ENCODE results near the gene TMEM175. TPM values are rescaled to one million over a fixed set of nuclear protein-coding genes. Genes with fewer than 3 reads are reported as not detected.

Gene TMEM175
- total RNA-seq, 1 donor from 2014 or later = 22.7 TPM

DNA sequence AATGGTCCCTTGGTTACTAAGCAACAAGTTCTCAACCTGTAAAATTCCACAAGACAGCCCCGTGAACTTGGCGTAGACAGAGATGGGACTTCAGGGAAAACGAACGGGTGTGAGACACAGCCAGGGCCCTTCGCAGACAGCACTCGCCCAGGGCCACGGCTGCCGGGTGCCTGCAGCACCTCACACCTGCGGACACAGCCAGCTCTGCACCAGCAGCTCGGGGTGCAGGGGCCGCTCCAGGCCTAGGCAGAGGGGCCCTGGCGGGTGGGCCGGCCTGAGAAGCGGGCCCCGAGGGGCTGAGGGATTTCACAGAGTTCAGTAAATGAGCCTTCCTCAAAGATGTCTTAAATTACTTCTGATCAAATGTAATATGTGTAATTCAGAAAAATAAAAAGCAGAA is 34.1 kb upstream of the TMEM175 start:
- intact Hi-C loops (cut with DNase I) = no loop called here
- DNase-seq (ENCODE audit: low spot score) = no peak

DNA sequence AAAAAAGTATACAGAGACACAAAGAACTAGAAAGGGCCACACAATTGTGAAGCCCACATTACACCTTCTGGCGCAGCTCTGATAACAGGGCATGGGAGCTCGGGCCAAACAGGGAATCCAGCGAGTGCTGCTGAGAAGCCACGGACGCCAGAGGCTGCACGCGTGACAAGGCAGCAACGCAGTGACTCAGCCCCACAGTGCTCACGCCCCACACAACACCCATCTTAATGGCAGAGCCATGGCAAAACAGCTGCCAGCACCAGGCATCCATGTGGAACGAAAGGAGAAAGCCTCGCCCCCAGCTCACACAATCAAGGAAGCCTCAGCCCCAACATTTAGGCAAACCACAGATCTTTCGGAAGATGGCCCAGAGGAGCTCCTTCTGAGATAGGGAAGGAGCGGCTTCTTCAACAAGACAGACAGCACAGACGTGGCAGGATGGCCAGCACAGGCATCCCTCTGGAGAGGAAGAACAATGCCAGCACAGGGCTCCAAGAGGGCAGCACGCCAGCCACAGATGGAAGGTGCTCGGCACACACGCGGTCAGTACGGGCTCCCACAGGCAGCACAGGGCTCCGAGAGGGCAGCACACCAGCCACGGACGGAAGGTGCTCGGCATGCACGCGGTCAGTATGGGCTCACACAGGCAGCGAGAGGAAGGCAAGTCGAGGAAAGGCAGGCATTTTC is 33.2 kb upstream of the TMEM175 start:
- intact Hi-C loops (cut with DNase I) = no loop called here

DNA sequence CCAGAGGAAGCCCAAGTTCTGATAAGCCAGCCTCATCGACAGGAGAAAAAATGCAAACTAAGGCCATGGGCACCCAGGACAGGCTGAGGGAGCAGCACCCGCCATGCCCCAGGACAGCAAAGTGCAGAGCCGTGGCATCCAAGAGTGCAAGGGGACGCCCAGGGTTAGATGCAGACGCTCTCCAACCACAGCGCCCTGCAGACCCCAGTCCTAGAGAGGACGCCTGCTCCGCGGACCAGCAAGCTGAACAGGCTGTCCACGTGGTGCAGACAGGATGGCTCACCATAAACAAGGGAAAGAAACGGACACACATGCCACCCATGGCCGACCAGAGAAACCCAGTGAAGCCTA is 32.7 kb upstream of the TMEM175 start:
- no peak for DNase-seq (ENCODE audit: low spot score)

More for the DNA sequence above, 33.2 kb upstream of the TMEM175 start:
- DNase-seq (ENCODE audit: low spot score) = no peak

DNA sequence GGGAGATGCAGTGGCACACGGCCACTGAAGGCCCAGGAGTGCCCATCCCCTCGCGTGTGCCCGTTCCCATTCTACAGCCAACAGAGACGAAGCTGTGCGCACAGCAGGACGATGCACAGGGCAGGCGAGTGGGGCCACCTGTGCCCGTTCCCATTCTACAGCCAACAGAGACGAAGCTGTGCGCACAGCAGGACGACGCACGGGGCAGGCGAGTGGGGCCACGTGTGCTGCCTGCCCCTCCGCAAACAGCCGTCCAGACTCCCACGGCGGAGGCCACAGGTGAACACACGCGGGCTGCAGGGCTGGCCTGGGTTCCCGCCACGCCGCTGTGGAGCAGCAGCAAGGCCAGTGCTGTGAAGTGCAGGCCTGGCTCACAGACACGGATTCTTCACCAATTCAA is 32.2 kb upstream of the TMEM175 start:
- intact Hi-C loops (cut with DNase I) = no loop called here
- DNase-seq (ENCODE audit: low spot score) = no peak

More for the DNA sequence above, 32.7 kb upstream of the TMEM175 start:
- intact Hi-C loops (cut with DNase I) = no loop called here

DNA sequence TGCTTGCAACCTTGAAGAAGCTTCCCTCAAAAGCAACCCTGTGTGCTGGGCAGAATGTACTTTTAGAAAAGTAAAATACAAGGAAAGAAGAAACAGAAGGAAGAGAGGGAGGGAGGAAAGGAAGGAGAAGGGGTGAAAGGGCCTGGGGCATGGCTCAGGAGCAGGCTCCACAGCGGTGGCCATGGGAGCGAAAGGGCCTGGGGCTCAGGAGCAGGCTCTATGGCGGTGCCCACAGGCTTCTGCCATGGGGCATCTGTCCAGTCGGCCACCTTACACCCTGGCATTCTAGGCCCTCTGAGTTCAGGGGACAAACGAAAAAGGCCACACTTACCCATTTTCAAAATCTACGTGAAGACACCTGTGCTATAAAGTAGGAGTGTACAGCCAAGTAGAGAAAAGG is 31.5 kb upstream of the TMEM175 start:
- intact Hi-C loops (cut with DNase I) = no loop called here
- no peak for DNase-seq (ENCODE audit: low spot score)

DNA sequence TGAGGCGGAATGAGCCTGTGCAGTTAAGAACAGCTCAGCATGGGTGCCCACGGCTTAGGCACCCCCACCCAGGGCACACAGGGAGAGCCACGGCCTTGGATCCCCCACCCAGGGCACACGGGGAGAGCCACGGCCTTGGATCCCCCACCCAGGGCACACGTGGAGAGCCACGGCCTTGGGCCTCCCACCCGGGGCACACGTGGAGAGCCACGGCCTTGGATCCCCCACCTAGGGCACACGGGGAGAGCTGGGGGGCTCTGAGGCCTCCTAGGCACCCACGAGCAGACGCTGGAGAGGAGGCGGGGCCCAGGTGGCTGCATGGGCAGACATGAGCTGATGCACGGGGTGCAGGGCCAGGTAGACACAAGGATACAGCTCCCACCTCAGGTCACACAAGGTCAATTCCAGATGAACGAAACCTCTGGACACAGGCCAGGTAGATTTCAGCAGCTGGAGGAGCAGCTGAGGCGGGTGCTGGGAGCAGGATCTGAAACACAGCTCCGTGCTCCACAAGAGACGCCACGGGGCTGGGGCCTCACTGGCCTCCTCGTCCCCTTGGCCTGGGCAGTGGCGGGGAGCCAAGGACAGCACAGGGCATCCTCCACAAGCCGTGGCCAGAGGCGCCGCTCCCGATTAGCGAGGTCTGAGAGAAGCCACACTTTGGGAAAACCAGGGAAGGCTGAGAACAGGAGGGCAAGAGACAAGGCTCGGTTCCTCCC is 30.9 kb upstream of the TMEM175 start:
- no peak for DNase-seq (ENCODE audit: low spot score)
- intact Hi-C loops (cut with DNase I) = no loop called here

DNA sequence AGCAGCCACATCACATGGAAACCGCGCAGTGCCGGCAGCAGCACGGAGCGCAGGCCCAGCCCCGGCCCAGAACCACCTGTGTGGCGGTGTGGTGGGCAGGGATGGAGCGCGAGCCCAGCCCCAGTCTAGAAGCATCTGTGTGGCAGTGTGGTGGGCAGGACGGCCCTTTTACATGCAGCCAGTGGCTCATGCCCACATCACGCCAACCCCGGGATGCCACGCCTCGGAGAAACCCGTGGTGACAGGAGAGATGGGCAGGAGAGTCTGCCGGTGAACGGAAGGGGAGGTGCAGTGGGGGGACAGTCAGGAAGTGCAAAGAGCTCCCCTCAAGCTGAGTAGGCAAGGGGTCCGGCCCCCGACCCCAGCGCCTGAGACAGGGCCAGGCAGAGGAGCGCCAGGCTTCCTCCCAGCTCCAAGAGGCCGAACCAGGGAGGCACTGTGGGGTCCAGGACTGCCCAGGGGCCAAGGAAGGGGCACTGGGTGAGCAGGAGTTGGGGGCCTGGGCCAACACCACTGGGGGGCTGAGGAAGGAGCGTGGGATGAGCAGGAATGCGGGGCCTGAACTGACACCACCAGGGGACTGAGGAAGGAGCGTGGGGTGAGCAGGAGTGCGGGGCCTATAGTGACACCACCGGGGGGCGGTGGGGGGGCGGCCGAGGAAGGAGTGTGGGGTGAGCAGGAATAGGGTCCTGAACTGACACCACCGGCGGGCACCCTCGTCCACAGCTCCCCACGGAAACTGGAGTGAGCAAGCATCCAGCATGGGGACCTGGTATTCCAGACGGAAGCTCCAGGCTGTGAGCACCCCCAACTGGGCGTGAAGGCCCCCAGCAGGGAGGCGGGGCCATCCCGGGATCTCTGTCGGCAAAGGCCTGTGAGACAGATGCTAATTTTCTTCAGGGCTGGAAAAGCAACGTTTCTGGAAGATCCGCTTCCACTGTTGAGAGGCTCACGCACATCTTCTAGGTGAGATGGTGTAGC is 28.9 kb upstream of the TMEM175 start:
- no peak for DNase-seq (ENCODE audit: low spot score)
- intact Hi-C loops (cut with DNase I) = no loop called here

DNA sequence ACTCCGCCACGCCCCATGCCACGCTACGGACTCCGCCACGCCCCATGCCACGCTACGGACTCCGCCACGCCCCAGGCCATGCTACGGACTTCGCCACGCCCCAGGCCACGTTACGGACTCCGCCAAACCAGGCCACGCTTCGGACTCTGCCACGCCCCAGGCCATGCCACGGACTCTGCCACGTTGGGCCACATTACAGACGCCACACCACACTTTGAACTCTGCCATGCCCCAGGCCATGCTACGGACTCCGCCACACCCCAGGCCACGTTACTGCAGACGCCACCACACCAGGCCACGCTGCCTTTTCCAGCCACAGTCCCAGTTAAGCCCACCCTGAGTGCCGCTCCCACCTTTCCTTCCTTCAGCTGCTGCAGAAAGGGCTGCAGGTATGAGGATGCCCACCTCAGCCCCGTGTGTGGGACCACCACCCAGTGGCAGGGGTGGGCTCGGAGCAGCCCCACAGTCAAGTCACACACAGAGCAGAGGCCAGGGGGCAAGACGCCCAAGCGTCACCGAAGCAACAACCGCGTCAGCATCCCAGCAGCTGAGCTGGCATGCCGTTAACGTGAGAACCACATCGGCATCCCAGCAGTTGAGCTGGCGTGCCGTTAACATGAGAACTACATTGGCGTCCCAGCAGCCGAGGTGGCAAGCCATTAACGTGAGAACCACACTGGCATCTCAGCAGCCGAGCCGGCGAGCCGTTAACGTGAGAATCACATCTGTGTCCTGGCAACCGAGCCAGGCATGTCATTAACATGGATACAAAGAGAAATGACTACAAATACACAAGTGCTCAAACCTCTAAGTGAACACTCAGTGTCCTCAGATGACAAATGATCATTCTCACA is 26.5 kb upstream of the TMEM175 start:
- intact Hi-C loops (cut with DNase I) = no loop called here
- no peak for DNase-seq (ENCODE audit: low spot score)

DNA sequence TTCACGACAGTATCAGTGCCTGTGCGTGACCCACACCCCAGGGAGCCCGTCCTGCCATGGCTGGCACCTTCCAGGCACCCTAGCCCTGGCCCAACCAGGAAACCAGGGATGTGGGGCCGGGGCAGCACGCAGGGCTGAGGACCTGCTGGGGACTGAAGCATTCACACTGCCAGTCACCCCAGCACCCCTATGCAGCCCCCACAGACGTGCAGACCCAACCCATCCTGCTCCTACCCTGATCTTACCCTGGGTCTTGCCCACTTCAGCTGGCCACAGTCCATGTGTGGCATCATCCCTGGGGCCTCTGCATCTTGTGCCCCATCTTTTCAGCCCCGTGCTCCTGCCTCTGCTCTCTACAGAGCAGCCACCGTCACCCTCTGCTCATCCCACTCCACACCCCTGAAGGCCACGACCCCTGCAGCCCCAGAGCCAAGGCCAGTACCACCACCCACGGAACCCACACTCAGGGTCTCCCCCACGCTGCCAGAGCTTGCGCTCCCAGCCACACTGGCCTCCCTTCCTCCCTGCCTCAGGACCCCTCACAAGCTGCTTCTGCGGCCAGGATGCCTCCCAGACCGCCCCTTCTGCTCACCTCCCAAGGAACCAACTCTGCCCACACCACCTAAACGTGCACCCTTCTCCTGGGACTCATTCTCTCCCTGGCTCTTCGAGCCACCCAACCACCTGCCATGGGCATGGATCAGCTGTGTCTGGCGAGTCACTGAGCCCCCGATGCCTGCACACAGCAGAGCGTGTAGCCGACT is 25.7 kb upstream of the TMEM175 start:
- no peak for DNase-seq (ENCODE audit: low spot score)
- intact Hi-C loops (cut with DNase I) = no loop called here

DNA sequence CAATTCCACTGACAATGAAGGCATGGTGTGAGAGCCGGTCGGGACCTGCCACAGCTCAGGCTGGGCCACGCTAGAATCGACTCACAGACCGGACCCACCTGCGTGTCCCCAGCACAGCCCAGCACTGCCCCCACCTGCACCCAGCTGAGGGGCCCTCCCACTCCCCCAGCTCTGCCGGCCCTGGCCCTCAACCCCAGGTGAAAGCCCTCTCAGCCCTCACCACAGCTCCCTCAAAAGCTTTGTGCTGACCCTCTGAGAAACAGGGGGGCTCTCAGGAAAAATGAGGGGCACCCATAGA is 25.2 kb upstream of the TMEM175 start:
- no peak for DNase-seq (ENCODE audit: low spot score)
- intact Hi-C loops (cut with DNase I) = no loop called here

DNA sequence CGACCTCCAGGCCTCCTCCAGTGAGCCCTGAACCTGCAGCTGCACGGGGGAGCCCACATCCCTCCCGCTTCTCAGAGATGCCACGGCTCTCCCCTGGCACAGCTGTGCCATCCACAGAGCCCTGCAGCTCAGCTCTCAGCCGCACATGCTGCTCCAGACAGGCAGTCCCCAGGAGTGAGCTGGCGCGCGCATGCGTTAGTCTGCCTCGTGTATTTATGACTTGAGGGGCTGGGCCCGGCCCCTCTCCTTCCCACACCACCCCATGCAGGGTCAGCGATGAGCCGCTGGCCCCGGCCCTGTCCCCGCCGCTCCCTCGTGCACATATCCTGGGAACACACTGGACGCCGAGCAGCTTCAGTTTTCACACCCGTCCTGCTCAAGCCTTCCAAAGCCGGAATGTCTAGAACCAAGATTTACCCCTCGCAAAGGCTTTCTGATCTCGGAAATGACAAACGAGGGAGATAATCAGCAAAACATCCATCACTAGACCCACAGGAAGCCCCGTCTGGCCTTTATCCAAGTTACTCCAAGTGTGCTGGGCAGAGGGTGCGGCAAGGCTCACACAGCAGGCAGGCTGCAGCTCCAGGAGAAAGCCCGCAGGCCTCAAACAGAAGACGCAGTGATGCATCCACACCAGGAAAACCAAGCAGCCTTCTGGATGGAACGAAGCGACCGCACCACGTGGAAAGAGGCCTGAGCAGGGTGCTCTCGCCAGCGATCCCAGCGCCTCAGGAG is 24.4 kb upstream of the TMEM175 start:
- DNase-seq (ENCODE audit: low spot score) = no peak
- intact Hi-C loops (cut with DNase I) = no loop called here

DNA sequence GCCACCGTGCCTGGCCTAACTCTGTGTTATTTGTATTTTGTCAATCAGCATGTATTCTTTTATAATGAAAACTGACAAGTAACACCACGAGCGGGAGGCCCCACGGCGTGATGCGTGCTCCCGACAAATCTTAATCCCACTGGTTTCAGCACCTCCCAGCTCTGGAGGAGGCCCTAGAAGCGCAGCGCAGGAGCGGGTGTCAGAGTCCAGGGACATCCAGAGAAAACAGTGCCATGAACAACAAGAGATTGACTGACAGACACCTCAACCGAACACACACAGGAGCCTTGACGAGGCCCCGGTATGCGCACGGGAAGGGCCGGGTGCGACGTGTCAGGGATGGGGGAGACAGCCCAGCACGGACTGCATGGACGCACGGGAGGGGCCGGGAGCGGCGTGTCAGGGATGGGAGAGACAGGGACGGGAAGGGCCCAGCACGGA is 23.1 kb upstream of the TMEM175 start:
- intact Hi-C loops (cut with DNase I) = no loop called here
- DNase-seq (ENCODE audit: low spot score) = no peak

DNA sequence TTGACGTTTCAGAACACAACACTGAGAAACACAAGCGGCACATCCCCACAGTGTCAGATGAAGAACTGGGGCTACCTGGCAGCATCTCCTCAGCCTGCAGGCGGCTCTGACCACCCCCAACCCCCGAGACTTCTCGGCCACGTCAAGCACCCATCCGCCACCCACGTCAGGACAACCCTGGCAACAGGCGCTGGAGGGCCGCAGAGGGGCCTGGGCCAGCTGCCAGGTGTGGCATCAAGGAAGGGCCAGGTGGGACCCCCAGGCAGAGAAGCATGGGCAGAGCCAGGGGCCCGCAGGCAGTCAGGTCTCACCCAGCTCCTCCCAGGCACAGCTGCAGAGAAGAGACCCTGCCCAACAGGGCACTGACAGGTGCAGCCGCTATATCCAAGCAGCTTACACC is 22.4 kb upstream of the TMEM175 start:
- intact Hi-C loops (cut with DNase I) = no loop called here
- no peak for DNase-seq (ENCODE audit: low spot score)

DNA sequence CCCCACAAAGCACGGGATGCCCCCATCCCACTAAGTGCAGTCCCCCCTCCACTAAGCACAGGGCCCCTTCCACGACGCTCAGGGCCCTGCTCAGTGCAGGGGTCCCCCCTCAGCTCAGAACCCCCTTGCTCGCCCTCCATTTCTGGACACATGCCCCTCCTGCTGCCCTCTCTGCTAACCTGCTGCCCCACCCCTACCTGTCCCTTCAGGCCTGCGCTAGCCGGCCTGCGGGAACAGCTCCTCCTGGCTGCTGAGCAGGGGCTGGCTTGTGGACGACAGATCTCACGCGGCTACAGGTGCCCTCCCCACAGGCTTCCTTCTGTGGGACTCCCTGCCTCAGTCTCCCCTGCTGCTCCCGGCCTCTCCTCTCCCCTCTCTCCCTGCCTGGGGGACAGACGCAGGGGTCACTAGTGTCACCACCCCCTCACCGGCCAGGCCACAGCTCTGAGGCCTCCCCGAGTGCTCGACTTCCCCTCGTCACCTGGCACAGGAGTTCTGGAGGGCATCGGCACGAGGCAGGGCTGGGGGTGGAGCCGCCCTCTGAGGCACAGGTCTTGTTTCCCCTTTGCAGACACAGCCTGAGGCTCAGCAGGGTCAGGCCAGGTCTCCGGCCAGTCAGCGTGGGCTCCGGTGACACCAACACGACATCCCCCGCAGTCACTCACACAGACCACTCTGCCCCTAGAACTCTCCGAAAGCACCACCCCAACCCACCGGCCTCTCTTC is 21.7 kb upstream of the TMEM175 start:
- DNase-seq (ENCODE audit: low spot score) = peak; percentile 55
- intact Hi-C loops (cut with DNase I) = no loop called here

DNA sequence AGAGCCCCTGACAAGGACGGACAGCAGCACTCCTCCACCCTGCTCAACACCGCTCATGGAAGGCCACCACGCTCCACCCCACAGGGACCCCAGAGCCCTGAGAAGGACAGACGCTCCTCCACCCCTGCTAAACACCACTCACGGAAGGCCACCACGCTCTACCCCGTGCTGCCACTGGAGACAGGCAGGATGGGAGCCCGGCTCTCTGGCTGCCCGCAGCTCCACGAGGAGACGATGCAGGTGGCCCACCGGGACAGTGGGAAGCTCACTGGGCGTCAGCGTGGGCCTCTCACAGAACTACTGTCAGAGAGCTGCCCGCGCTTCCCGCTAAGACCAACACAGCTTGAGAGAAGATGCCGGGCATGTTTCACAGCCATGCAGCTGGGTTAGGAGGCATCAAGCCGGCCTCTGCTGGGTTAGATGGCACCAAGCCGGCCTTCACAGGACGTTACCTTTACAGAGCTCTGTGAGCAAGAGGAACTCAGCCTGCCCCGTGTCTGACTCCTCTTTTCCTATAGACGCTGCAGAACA is 21.0 kb upstream of the TMEM175 start:
- DNase-seq (ENCODE audit: low spot score) = peak; percentile 59
- intact Hi-C loops (cut with DNase I) = no loop called here

DNA sequence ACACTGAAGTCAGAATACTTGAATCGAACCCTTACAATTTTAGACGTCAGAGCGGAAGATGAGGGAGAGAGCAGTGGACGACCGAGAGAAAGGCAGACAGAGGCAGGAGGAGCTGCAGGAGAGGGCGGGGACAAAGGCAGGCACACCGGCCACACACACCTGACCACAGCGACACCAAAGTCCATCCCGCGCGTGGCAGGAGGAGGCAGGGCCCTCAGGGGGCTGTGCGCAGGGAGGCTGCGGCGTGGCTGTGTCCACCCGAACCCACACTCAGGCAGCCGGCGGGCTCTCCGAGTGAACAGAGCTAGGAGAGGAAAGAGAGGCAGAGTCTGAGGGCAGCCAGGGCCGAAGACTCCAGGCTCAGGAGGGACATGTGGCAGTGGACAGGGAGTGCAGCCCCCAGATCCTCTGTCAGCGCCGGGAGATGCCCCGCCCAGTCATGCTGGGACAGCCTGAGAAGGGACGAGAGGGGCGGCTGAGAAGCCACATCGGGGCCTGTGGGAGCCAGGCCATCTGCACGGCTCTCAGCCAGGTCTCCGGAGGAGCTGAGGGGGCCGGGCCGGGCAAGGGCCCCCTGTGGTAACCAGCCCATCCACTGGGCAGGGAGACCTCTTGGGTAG is 20.3 kb upstream of the TMEM175 start:
- DNase-seq (ENCODE audit: low spot score) = peak; percentile 65
- intact Hi-C loops (cut with DNase I) = no loop called here

All from cardiac septum (tissue), 1 donor.